Measurements from ENCODE around the gene SAPCD2. TPM values are rescaled to one million over a fixed set of nuclear protein-coding genes. Genes with fewer than 3 reads are reported as not detected.

Gene SAPCD2
- total RNA-seq, 2 experiments from 2014 or later: 0.17 to 0.19 TPM

DNA sequence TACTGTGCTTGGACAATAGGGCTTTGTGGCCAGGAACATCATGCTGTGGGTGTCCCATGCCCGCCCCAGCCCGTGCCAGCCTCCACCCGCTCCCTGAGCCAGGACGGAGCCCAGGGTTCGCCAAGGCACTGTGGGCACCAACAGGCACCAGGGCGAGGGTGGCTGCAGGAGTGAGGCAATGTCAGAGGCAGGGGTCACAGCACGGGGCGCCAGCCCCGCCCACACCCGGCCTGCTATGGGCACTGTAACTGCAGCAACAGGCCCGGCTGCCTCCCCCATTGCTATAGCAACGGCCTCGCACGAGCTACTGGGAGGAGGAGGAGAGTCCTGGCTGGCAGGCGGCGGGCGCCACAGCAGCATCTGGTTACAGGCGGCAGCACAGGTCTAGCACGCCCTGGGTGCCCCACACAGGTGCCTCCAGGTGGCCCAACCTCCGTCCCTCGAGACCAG lies 44.8 kb downstream of the SAPCD2 start:
- no peak overlapping the region for H3K4me3 ChIP-seq (ENCODE audit: low read length)
- peaks cover 64% of the 10 kb centered on the region for H3K4me1 ChIP-seq (ENCODE audit: insufficient read depth, low read length)
- no peak overlapping the region for H3K27ac Mint-ChIP-seq
- TF ChIP-seq, protein P1, sequence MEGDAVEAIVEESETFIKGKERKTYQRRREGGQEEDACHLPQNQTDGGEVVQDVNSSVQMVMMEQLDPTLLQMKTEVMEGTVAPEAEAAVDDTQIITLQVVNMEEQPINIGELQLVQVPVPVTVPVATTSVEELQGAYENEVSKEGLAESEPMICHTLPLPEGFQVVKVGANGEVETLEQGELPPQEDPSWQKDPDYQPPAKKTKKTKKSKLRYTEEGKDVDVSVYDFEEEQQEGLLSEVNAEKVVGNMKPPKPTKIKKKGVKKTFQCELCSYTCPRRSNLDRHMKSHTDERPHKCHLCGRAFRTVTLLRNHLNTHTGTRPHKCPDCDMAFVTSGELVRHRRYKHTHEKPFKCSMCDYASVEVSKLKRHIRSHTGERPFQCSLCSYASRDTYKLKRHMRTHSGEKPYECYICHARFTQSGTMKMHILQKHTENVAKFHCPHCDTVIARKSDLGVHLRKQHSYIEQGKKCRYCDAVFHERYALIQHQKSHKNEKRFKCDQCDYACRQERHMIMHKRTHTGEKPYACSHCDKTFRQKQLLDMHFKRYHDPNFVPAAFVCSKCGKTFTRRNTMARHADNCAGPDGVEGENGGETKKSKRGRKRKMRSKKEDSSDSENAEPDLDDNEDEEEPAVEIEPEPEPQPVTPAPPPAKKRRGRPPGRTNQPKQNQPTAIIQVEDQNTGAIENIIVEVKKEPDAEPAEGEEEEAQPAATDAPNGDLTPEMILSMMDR (IDR thresholded peaks at IDR 0.05): no peak
- POLR2A ChIA-PET: interaction anchor here (2.2 kb wide), 1 partner anchor 34 kb away, joined by 12 read pairs; the partner anchor contains the start of gene PAXX
- H3K36me3 Mint-ChIP-seq (ENCODE audit: low read depth): no peaks in the 10 kb centered on the region
- no peaks in the 10 kb centered on the region for H3K36me3 ChIP-seq (ENCODE audit: insufficient read depth, low read length)
- peaks cover 22% of the 10 kb centered on the region for H3K4me1 Mint-ChIP-seq (ENCODE audit: low read depth)
- ATAC-seq (ENCODE audit: poor library complexity): no peak
- intact Hi-C loops (cut with DNase I, micrococcal nuclease): loop anchor here in 1 of 2 experiments (5.0 kb wide), 1 partner anchor 138 kb away; the partner anchor contains the start of gene TRAF2
- H3K27ac ChIP-seq (ENCODE audit: low read depth in 1 of 2, low read length in 2 of 2): no peak overlapping the region
- H3K9me3 ChIP-seq (ENCODE audit: control insufficient read depth in 1 of 2, insufficient read depth in 1 of 2, low read length in 2 of 2): no peaks in the 10 kb centered on the region
- DNase-seq: peak in 1 of 14 experiments; percentile 56
- H3K9me3 Mint-ChIP-seq: no peaks in the 10 kb centered on the region
- H3K27me3 ChIP-seq (ENCODE audit: control insufficient read depth in 1 of 2, insufficient read depth in 2 of 2, low read length in 2 of 2): no peaks in the 10 kb centered on the region
- H3K27me3 Mint-ChIP-seq: no peaks in the 10 kb centered on the region
- CTCF ChIA-PET: interaction anchor here (1.1 to 2.1 kb wide), 3 partner anchors 10 to 164 kb away, joined by 3 to 12 read pairs (median 3); no protein-coding TSS in a partner anchor
- H3K4me3 Mint-ChIP-seq: no peak overlapping the region

DNA sequence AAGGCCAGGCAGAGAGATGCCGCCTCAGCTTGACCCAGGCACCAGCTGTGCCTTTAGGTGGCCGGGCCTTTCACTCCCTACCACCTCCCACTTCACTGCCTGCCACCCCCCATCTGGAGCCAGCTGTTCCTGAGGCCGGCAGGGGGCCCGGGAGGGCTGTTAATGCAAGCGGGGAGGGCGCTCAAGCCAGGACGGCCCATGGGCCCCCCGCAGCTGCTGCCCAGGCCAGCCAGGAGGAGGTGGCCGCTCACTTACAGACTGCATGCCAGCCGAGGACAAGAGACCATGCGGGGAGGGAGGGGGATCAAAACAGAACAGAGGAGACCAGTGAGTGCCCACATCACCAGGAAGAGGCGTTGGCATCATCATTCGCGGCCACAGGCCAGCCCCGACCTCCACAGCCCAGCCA lies 46.8 kb downstream of the SAPCD2 start:
- Histone ChIP-seq H3K9me3 (ENCODE audit: control insufficient read depth in 1 of 2, insufficient read depth in 1 of 2, low read length in 2 of 2) (no peaks in the 10 kb centered on the region), H3K27ac (ENCODE audit: low read depth in 1 of 2, low read length in 2 of 2) (no peak overlapping the region), H3K4me3 (ENCODE audit: low read length) (no peak overlapping the region), H3K4me1 (ENCODE audit: insufficient read depth, low read length) (peaks cover 44% of the 10 kb centered on the region), H3K36me3 (ENCODE audit: insufficient read depth, low read length) (peaks cover 8% of the 10 kb centered on the region), H3K27me3 (ENCODE audit: control insufficient read depth in 1 of 2, insufficient read depth in 2 of 2, low read length in 2 of 2) (no peaks in the 10 kb centered on the region)
- no peaks in the 10 kb centered on the region for H3K36me3 Mint-ChIP-seq (ENCODE audit: low read depth)
- ChIA-PET CTCF (interaction anchor here (1.1 kb wide), 1 partner anchor 11 kb away, joined by 6 read pairs; no protein-coding TSS in a partner anchor), POLR2A (interaction anchor here (1.5 kb wide), 1 partner anchor 31 kb away, joined by 6 read pairs; the partner anchor contains the start of gene PAXX)
- H3K4me1 Mint-ChIP-seq (ENCODE audit: low read depth): peaks cover 13% of the 10 kb centered on the region
- no peak for DNase-seq
- no peak for ATAC-seq (ENCODE audit: poor library complexity)
- TF ChIP-seq, protein P1 (IDR thresholded peaks at IDR 0.05): no peak
- no peaks in the 10 kb centered on the region for H3K27me3 Mint-ChIP-seq
- H3K27ac Mint-ChIP-seq: no peak overlapping the region
- H3K9me3 Mint-ChIP-seq: no peaks in the 10 kb centered on the region
- intact Hi-C loops (cut with DNase I, micrococcal nuclease): no loop called here
- H3K4me3 Mint-ChIP-seq: no peak overlapping the region

DNA sequence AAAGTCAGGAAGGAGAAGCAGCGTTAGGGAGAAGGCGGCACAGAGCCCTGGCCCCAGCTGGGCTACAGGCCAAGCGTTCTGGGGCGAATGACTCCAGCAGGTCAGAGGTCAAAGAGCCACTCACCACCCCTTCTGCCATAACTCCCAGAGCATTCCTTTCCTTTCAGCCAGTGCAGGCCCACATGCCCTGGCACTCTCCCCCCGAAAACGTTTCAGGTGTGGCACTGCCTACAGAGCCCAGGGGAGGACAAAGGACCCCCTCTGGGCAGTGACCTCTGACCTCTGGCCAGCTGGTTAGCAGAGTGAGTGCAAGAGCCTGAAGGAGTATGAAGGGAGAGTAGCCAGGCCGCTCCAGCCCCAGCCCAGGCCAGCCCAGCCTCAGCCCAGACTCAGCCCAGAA lies 47.2 kb downstream of the SAPCD2 start:
- ChIA-PET CTCF (interaction anchor here (1.1 kb wide), 1 partner anchor 12 kb away, joined by 6 read pairs; no protein-coding TSS in a partner anchor), POLR2A (interaction anchor here (1.0 to 1.5 kb wide), 2 partner anchors 12 to 31 kb away, joined by 3 to 6 read pairs; partner anchors contain the start of gene PAXX)
- Histone ChIP-seq H3K4me1 (ENCODE audit: insufficient read depth, low read length) (peaks cover 41% of the 10 kb centered on the region), H3K4me3 (ENCODE audit: low read length) (no peak overlapping the region), H3K27ac (ENCODE audit: low read depth in 1 of 2, low read length in 2 of 2) (no peak overlapping the region), H3K9me3 (ENCODE audit: control insufficient read depth in 1 of 2, insufficient read depth in 1 of 2, low read length in 2 of 2) (no peaks in the 10 kb centered on the region), H3K27me3 (ENCODE audit: control insufficient read depth in 1 of 2, insufficient read depth in 2 of 2, low read length in 2 of 2) (no peaks in the 10 kb centered on the region), H3K36me3 (ENCODE audit: insufficient read depth, low read length) (peaks cover 8% of the 10 kb centered on the region)
- no peaks in the 10 kb centered on the region for H3K27me3 Mint-ChIP-seq
- H3K4me3 Mint-ChIP-seq: no peak overlapping the region
- TF ChIP-seq, protein P1 (IDR thresholded peaks at IDR 0.05): no peak
- ATAC-seq (ENCODE audit: poor library complexity) (no peak), DNase-seq (no peak)
- no peaks in the 10 kb centered on the region for H3K36me3 Mint-ChIP-seq (ENCODE audit: low read depth)
- H3K27ac Mint-ChIP-seq: no peak overlapping the region
- intact Hi-C loops (cut with DNase I, micrococcal nuclease): no loop called here
- H3K4me1 Mint-ChIP-seq (ENCODE audit: low read depth): peaks cover 13% of the 10 kb centered on the region
- no peaks in the 10 kb centered on the region for H3K9me3 Mint-ChIP-seq

Data from CD4-positive, alpha-beta T cell (primary cell).